ENCODE results near the gene MORC2. TPM values are rescaled to one million over a fixed set of nuclear protein-coding genes. Genes with fewer than 3 reads are reported as not detected.

Gene MORC2
- total and polyA plus RNA-seq, 9 of the 15 experiments (the other 6 are each of a cell fraction or from before 2014, with no cell fraction given): 3.3 to 34.7 (median 16.7) TPM

GRCh38 chr22:30948930-30949342, 19.6 kb downstream of the MORC2 start (continued):
- TF ChIP-seq, protein P1, sequence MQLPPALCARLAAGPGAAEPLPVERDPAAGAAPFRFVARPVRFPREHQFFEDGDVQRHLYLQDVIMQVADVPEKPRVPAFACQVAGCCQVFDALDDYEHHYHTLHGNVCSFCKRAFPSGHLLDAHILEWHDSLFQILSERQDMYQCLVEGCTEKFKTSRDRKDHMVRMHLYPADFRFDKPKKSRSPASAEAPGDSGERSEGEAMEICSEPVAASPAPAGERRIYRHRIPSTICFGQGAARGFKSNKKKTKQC (CRISPR knock-in tag; IDR thresholded peaks at IDR 0.05): no peak
- no peak for TF ChIP-seq NFIC (IDR thresholded peaks at IDR 0.05)
- no peak for TF ChIP-seq SAP30 (IDR thresholded peaks at IDR 0.05; ENCODE audit: borderline replicate concordance, insufficient read depth, low read depth, low read length, poor library complexity, severe bottlenecking)
- no peak for TF ChIP-seq LCOR (CRISPR knock-in tag; IDR thresholded peaks at IDR 0.05)

- POLR2A ChIA-PET: interaction anchor here (1.5 to 1.9 kb wide), 2 partner anchors 11 to 135 kb away, joined by 5 to 6 read pairs; no protein-coding TSS in a partner anchor
- no peak overlapping the region for H3K4me2 ChIP-seq (ENCODE audit: insufficient read depth, low read length)
- H3K27ac ChIP-seq (ENCODE audit: extremely low read depth, low read depth, low read length): no peak overlapping the region
- H3K9ac ChIP-seq (ENCODE audit: insufficient read depth in 1 of 2, low read depth in 2 of 2, low read length in 2 of 2): no peak overlapping the region
- in situ Hi-C loops (cut with MboI): no loop called here
- CTCF ChIA-PET (ENCODE audit: low intra/inter-chr PET ratio): interaction anchor here (0.6 to 2.0 kb wide), 6 partner anchors 133 to 418 kb away, joined by 3 to 21 read pairs (median 4); partner anchors contain the start of gene SMTN
- no peaks in the 10 kb centered on the region for H3K27me3 ChIP-seq (ENCODE audit: control insufficient read depth in 2 of 2, insufficient read depth in 2 of 2, low read length in 2 of 2)
- no peak overlapping the region for H2AFZ ChIP-seq (ENCODE audit: low read depth, low read length)
- WGBS (ENCODE audit: insufficient coverage, low coverage, missing lambda C conversion rate): 33% methylated on average over 2 of the region's 2 CpGs
- no peak overlapping the region for H3K4me3 ChIP-seq
- no TSS peak for BruUV-seq (replicated peaks)
- no peaks in the 10 kb centered on the region for H3K4me1 ChIP-seq (replicated peaks in 1 of 2; ENCODE audit: control insufficient read depth in 2 of 2, insufficient read depth in 2 of 2, low read length in 2 of 2)
- peaks cover 99% of the 10 kb centered on the region for H3K36me3 ChIP-seq (ENCODE audit: control insufficient read depth, insufficient read depth, low read length)
- FAIRE-seq (no peak), ATAC-seq (no peak), DNase-seq (ENCODE audit: extremely low read depth in 1 of 4, low spot score in 3 of 4) (peak in 3 of 4 experiments; percentile 15 to 19 (median 18))
- no peaks in the 10 kb centered on the region for H3K9me1 ChIP-seq (ENCODE audit: control insufficient read depth, insufficient read depth, low read length)
- no peaks in the 10 kb centered on the region for H4K20me1 ChIP-seq (replicated peaks; ENCODE audit: control insufficient read depth, insufficient read depth, low read length)
- H3K9me3 ChIP-seq (replicated peaks; ENCODE audit: control insufficient read depth, insufficient read depth, low read depth, low read length): no peaks in the 10 kb centered on the region
- H3K79me2 ChIP-seq (ENCODE audit: control insufficient read depth, insufficient read depth, low read length): no peaks in the 10 kb centered on the region
- intact Hi-C loops (cut with micrococcal nuclease): loop anchor here (2.0 kb wide), 1 partner anchor 137 kb away; no protein-coding TSS in a partner anchor
- TF ChIP-seq PHF21A (IDR thresholded peaks at IDR 0.05; ENCODE audit: borderline replicate concordance, low read depth): no peak
- TF ChIP-seq ZNF583 (CRISPR knock-in tag; IDR thresholded peaks at IDR 0.05): no peak
- no peak for TF ChIP-seq CTBP1 (IDR thresholded peaks at IDR 0.05; ENCODE audit: borderline replicate concordance)
- TF ChIP-seq PTBP1 (IDR thresholded peaks at IDR 0.05; ENCODE audit: low read depth, low read length): no peak
- TF ChIP-seq FOSL1 (tag; conservative IDR thresholded peaks at IDR 0.05): no peak
- TF ChIP-seq RBM14 (IDR thresholded peaks at IDR 0.05; ENCODE audit: borderline replicate concordance, insufficient read depth, low read depth, low read length): no peak
- no peak for TF ChIP-seq ILK (tag; IDR thresholded peaks at IDR 0.05; ENCODE audit: borderline replicate concordance, low read depth)
- TF ChIP-seq, protein P2, sequence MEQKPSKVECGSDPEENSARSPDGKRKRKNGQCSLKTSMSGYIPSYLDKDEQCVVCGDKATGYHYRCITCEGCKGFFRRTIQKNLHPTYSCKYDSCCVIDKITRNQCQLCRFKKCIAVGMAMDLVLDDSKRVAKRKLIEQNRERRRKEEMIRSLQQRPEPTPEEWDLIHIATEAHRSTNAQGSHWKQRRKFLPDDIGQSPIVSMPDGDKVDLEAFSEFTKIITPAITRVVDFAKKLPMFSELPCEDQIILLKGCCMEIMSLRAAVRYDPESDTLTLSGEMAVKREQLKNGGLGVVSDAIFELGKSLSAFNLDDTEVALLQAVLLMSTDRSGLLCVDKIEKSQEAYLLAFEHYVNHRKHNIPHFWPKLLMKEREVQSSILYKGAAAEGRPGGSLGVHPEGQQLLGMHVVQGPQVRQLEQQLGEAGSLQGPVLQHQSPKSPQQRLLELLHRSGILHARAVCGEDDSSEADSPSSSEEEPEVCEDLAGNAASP (IDR thresholded peaks at IDR 0.05): no peak
- TF ChIP-seq GATAD2A (IDR thresholded peaks at IDR 0.05): no peak
- no peak for TF ChIP-seq SIRT6 (IDR thresholded peaks at IDR 0.05; ENCODE audit: low read depth, low read length)
- no peak for TF ChIP-seq ZNF584 (CRISPR knock-in tag; IDR thresholded peaks at IDR 0.05; ENCODE audit: low read depth)
These were observed 20.6 kb downstream of the MORC2 start for GRCh38 chr22:30947816-30948454.

All from K562 (cell line).